Neural cell (in vitro differentiated cells): ENCODE data around the gene IQCK. TPM values are rescaled to one million over a fixed set of nuclear protein-coding genes. Genes with fewer than 3 reads are reported as not detected.

Source experiments
- H2AFZ ChIP-seq: fragments of 200-600, 300-800 bp; sonication (generic), shearing (Covaris generic); 2 replicates; pipeline ENCODE4 v1.6.0; 2014; ENCODE audit warnings: low read depth, mild to moderate bottlenecking, antibody characterized with exemption, low read length, moderate library complexity
- H3F3A ChIP-seq: fragments of 200-600 bp; shearing (Covaris generic); 2 replicates; pipeline ENCODE4 v1.6.1; 2016; ENCODE audit warnings: mild to moderate bottlenecking, moderate library complexity, mixed read lengths, antibody characterized with exemption, low read length; ENCODE audit not compliant: insufficient read depth, poor library complexity, severe bottlenecking
- H3K27ac ChIP-seq: fragments of 200-600, 300-800 bp; sonication (generic), shearing (Covaris generic); 2 replicates; pipeline ENCODE4 v1.5.1; 2014; ENCODE audit warnings: mild to moderate bottlenecking, low read length, moderate library complexity
- H3K27me3 ChIP-seq: fragments of 300-800, 200-600 bp; sonication (generic), shearing (Covaris generic); 2 replicates; pipeline ENCODE4 v1.6.0; 2014; ENCODE audit warnings: mild to moderate bottlenecking, low read depth, low read length, moderate library complexity; ENCODE audit not compliant: insufficient read depth
- H3K36me3 ChIP-seq: fragments of 300-800, 200-600 bp; sonication (generic), shearing (Covaris generic); 2 replicates; pipeline ENCODE4 v1.5.1; 2014; ENCODE audit warnings: mild to moderate bottlenecking, antibody characterized with exemption, low read length, moderate library complexity; ENCODE audit not compliant: insufficient read depth
- H3K4me2 ChIP-seq: fragments of 300-800, 200-600 bp; sonication (generic), shearing (Covaris generic); 2 replicates; pipeline ENCODE4 v1.6.0; 2014; ENCODE audit warnings: mild to moderate bottlenecking, low read length
- H3K4me3 ChIP-seq: fragments of 300-800, 200-600 bp; sonication (generic), shearing (Covaris generic); 2 replicates; pipeline ENCODE4 v1.5.1; 2014; ENCODE audit warnings: mild to moderate bottlenecking, low read length, moderate library complexity
- H3K79me2 ChIP-seq: fragments of 200-600 bp; shearing (Covaris generic); replicated peaks from 2 replicates; pipeline ENCODE4 v1.6.0; 2014; ENCODE audit warnings: mild to moderate bottlenecking, low read length, moderate library complexity; ENCODE audit not compliant: insufficient read depth
- H3K9ac ChIP-seq: fragments of 300-800, 200-600 bp; sonication (generic), shearing (Covaris generic); 2 replicates; pipeline ENCODE4 v1.6.1; 2016; ENCODE audit warnings: mild to moderate bottlenecking, low read length, mixed read lengths
- H3K9me2 ChIP-seq: fragments of 200-600 bp; shearing (Covaris generic); 2 replicates; pipeline ENCODE4 v1.6.1; 2016; ENCODE audit warnings: mild to moderate bottlenecking, low read length, mixed read lengths; ENCODE audit not compliant: insufficient read depth
- H3K9me3 ChIP-seq: fragments of 200-600, 300-800 bp; sonication (generic), shearing (Covaris generic); 2 replicates; pipeline ENCODE4 v1.6.1; 2016; ENCODE audit warnings: mild to moderate bottlenecking, mixed run types, low read length, moderate library complexity, mixed read lengths
- H4K20me1 ChIP-seq: fragments of 200-600 bp; shearing (Covaris generic); 2 replicates; pipeline ENCODE4 v1.6.1; 2016; ENCODE audit warnings: mild to moderate bottlenecking, mixed run types; ENCODE audit not compliant: insufficient read depth
- EP300 ChIP-seq: fragments of 450-650 bp; conservative IDR thresholded peaks from 2 replicates; pipeline ENCODE4 v1.6.1; 2014; ENCODE audit warnings: antibody characterized with exemption, mild to moderate bottlenecking, moderate library complexity; ENCODE audit not compliant: poor library complexity, severe bottlenecking
- EZH2 ChIP-seq: fragments of 200-600, 300-800 bp; shearing (Covaris generic), sonication (generic); IDR thresholded peaks from 2 replicates; pipeline ENCODE4 v1.6.1; 2014; ENCODE audit warnings: antibody characterized with exemption, low read length, borderline replicate concordance, mild to moderate bottlenecking; ENCODE audit not compliant: insufficient read depth, poor library complexity, severe bottlenecking
- MXI1 ChIP-seq: fragments of 450-650 bp; conservative IDR thresholded peaks from 2 replicates; pipeline ENCODE4 v1.6.1; 2014; ENCODE audit warnings: antibody characterized with exemption, mild to moderate bottlenecking; ENCODE audit not compliant: poor library complexity, severe bottlenecking
- POLR2AphosphoS5 ChIP-seq: IDR thresholded peaks from 2 replicates; pipeline ENCODE4 v1.6.1; 2012
- RAD21 ChIP-seq: fragments of 450-650 bp; conservative IDR thresholded peaks from 2 replicates; pipeline ENCODE4 v1.6.1; 2014; ENCODE audit warnings: antibody characterized with exemption, mild to moderate bottlenecking, moderate library complexity
- SMC3 ChIP-seq: fragments of 450-650 bp; conservative IDR thresholded peaks from 2 replicates; pipeline ENCODE4 v1.6.1; 2014; ENCODE audit warnings: antibody characterized with exemption, mild to moderate bottlenecking, moderate library complexity; ENCODE audit not compliant: poor library complexity
- TAF1 ChIP-seq: IDR thresholded peaks from 2 replicates; pipeline ENCODE4 v1.6.1; 2012; ENCODE audit warnings: low read depth
- polyA plus RNA-seq: library from polyadenylated mRNA; depleted of rRNA; stranded (reverse); fragments of >200 nt; gene quantifications from 2 replicates; pipeline ENCODE4 v1.2.3, GENCODE V29; 2014
- TF ChIP-seq, protein P1 (sequence below): IDR thresholded peaks from 2 replicates; pipeline ENCODE4 v1.6.1; 2012; ENCODE audit warnings: borderline replicate concordance
- TF ChIP-seq, protein P2 (sequence below): fragments of 450-650 bp; IDR thresholded peaks from 2 replicates; pipeline ENCODE4 v1.5.1; 2014; ENCODE audit warnings: antibody characterized with exemption, mild to moderate bottlenecking, moderate library complexity; ENCODE audit not compliant: poor library complexity, severe bottlenecking

IQCK gene
- polyA plus RNA-seq, 1 donor from 2014 or later, result 10.2 TPM

DNA sequence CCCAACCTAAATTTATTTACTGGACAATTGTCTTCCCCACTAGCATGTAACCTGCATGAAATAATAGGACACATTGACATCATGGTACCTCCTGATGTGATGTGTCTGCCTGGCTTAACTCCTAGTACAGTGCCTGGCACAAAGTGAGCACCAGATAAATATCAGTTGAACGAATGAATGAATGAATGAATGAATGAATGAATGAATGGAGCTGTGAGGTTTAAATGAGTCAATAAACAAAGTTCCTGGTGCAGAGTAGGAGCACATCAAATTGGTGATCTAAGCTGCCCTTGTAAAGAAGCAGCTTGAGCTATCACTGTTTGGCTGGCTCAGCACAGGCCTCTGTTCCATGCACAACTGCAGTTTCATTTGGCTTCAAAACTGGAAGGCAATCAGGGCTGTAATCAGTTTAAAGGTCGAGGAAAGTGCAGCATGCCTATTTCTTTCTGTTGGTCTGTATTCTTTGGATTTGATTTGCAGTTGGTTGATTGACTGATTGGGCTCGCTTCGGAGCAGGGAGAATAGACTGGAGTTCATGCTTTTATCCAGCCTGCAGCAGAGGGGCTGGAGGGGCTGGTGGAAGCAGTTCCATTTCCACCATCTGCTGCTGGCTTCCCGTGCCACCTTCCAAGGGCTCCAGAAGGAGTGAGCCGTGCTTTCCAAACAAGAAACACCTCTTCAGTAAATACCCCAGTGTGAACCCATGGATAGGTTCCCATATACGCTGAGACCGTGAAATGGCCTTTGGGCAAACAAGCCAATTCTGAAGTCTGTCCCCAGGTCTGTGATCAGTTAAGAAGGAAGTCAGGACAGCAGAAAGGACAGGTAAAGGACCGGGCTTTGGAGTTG is 112.0 kb downstream of the IQCK start:
- no peak overlapping the region for H2AFZ ChIP-seq
- H3F3A ChIP-seq, result no peaks in the 10 kb centered on the region
- H3K9me3 ChIP-seq, result no peaks in the 10 kb centered on the region
- H4K20me1 ChIP-seq, result no peaks in the 10 kb centered on the region
- H3K4me3 ChIP-seq, result no peak overlapping the region
- H3K36me3 ChIP-seq, result no peaks in the 10 kb centered on the region
- H3K27me3 ChIP-seq, result no peaks in the 10 kb centered on the region
- H3K27ac ChIP-seq, result no peak overlapping the region
- no peak overlapping the region for H3K9ac ChIP-seq
- no peaks in the 10 kb centered on the region for H3K79me2 ChIP-seq
- no peaks in the 10 kb centered on the region for H3K9me2 ChIP-seq
- H3K4me2 ChIP-seq, result no peak overlapping the region
- TF ChIP-seq TAF1 (no peak), MXI1 (no peak), RAD21 (no peak), EP300 (no peak)
- TF ChIP-seq, protein P1, sequence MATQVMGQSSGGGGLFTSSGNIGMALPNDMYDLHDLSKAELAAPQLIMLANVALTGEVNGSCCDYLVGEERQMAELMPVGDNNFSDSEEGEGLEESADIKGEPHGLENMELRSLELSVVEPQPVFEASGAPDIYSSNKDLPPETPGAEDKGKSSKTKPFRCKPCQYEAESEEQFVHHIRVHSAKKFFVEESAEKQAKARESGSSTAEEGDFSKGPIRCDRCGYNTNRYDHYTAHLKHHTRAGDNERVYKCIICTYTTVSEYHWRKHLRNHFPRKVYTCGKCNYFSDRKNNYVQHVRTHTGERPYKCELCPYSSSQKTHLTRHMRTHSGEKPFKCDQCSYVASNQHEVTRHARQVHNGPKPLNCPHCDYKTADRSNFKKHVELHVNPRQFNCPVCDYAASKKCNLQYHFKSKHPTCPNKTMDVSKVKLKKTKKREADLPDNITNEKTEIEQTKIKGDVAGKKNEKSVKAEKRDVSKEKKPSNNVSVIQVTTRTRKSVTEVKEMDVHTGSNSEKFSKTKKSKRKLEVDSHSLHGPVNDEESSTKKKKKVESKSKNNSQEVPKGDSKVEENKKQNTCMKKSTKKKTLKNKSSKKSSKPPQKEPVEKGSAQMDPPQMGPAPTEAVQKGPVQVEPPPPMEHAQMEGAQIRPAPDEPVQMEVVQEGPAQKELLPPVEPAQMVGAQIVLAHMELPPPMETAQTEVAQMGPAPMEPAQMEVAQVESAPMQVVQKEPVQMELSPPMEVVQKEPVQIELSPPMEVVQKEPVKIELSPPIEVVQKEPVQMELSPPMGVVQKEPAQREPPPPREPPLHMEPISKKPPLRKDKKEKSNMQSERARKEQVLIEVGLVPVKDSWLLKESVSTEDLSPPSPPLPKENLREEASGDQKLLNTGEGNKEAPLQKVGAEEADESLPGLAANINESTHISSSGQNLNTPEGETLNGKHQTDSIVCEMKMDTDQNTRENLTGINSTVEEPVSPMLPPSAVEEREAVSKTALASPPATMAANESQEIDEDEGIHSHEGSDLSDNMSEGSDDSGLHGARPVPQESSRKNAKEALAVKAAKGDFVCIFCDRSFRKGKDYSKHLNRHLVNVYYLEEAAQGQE, result no peak
- TF ChIP-seq, protein P2, sequence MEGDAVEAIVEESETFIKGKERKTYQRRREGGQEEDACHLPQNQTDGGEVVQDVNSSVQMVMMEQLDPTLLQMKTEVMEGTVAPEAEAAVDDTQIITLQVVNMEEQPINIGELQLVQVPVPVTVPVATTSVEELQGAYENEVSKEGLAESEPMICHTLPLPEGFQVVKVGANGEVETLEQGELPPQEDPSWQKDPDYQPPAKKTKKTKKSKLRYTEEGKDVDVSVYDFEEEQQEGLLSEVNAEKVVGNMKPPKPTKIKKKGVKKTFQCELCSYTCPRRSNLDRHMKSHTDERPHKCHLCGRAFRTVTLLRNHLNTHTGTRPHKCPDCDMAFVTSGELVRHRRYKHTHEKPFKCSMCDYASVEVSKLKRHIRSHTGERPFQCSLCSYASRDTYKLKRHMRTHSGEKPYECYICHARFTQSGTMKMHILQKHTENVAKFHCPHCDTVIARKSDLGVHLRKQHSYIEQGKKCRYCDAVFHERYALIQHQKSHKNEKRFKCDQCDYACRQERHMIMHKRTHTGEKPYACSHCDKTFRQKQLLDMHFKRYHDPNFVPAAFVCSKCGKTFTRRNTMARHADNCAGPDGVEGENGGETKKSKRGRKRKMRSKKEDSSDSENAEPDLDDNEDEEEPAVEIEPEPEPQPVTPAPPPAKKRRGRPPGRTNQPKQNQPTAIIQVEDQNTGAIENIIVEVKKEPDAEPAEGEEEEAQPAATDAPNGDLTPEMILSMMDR, result no peak

GRCh38 chr16:19830902-19831560 is 113.0 kb downstream of the IQCK start:
- H3F3A ChIP-seq, result no peaks in the 10 kb centered on the region
- no peak overlapping the region for H2AFZ ChIP-seq
- H3K9me2 ChIP-seq, result no peaks in the 10 kb centered on the region
- no peak for TF ChIP-seq RAD21
- TF ChIP-seq, protein P2, result no peak
- no peak for TF ChIP-seq EP300
- TF ChIP-seq SMC3, result no peak
- no peak for TF ChIP-seq TAF1
- TF ChIP-seq EZH2, result no peak
- no peak for TF ChIP-seq MXI1
- TF ChIP-seq, protein P1, result no peak
- TF ChIP-seq POLR2AphosphoS5, result no peak
- H3K27me3 ChIP-seq, result no peaks in the 10 kb centered on the region
- no peak overlapping the region for H3K4me3 ChIP-seq
- no peaks in the 10 kb centered on the region for H3K9me3 ChIP-seq
- H3K27ac ChIP-seq, result no peak overlapping the region
- H4K20me1 ChIP-seq, result no peaks in the 10 kb centered on the region
- H3K9ac ChIP-seq, result no peak overlapping the region
- no peak overlapping the region for H3K4me2 ChIP-seq
- H3K79me2 ChIP-seq, result no peaks in the 10 kb centered on the region
- no peaks in the 10 kb centered on the region for H3K36me3 ChIP-seq
